ENCODE results near the gene CDK6. TPM values are rescaled to one million over a fixed set of nuclear protein-coding genes. Genes with fewer than 3 reads are reported as not detected.

The CDK6 gene
- total RNA-seq, 4 donors from 2014 or later, result 1.2 to 6.9 (median 2.6) TPM

GRCh38 chr7:92678291-92678920 lies 158.0 kb downstream of the CDK6 start:
- Histone ChIP-seq H3K4me1 (no peaks in the 10 kb centered on the region), H3K27ac (no peak overlapping the region), H3K4me3 (no peak overlapping the region), H3K27me3 (no peaks in the 10 kb centered on the region), H3K36me3 (no peaks in the 10 kb centered on the region), H3K9me3 (no peaks in the 10 kb centered on the region)
- no peak for ATAC-seq
- DNase-seq, result no peak
- no peak for TF ChIP-seq POLR2A (IDR thresholded peaks at IDR 0.05)
- TF ChIP-seq, protein P1, sequence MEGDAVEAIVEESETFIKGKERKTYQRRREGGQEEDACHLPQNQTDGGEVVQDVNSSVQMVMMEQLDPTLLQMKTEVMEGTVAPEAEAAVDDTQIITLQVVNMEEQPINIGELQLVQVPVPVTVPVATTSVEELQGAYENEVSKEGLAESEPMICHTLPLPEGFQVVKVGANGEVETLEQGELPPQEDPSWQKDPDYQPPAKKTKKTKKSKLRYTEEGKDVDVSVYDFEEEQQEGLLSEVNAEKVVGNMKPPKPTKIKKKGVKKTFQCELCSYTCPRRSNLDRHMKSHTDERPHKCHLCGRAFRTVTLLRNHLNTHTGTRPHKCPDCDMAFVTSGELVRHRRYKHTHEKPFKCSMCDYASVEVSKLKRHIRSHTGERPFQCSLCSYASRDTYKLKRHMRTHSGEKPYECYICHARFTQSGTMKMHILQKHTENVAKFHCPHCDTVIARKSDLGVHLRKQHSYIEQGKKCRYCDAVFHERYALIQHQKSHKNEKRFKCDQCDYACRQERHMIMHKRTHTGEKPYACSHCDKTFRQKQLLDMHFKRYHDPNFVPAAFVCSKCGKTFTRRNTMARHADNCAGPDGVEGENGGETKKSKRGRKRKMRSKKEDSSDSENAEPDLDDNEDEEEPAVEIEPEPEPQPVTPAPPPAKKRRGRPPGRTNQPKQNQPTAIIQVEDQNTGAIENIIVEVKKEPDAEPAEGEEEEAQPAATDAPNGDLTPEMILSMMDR (IDR thresholded peaks at IDR 0.05 in 4 of 5, conservative IDR thresholded peaks at IDR 0.05 in 1 of 5), result no peak
- intact Hi-C loops (cut with DNase I; ENCODE audit: low total_unique reads), result no loop called here
- in situ Hi-C loops (cut with MboI; ENCODE audit: low sequenced_read_pairs in 4 of 4), result no loop called here

DNA sequence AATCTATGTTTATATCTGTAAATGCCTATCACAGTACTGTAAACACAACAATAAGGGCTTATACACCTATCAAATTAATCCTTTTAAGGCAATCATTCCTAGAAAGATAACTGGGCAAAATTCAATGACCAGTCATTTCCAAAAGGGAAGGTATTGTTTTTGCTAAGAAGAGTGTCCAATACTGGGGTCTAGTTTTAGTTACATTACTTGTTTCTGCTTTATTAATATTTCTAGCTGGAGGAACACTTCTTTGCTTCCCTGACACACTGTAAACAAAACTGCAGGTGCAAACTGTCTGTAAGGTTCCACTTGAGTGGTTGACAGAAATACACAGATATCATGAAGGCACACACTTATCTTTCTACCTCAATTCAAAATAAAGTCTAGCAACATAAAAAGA lies 162.0 kb downstream of the CDK6 start:
- DNase-seq, result no peak
- Histone ChIP-seq H3K27me3 (no peaks in the 10 kb centered on the region), H3K4me1 (no peaks in the 10 kb centered on the region), H3K36me3 (no peaks in the 10 kb centered on the region), H3K27ac (no peak overlapping the region), H3K9me3 (no peaks in the 10 kb centered on the region), H3K4me3 (no peak overlapping the region)
- intact Hi-C loops (cut with DNase I; ENCODE audit: low total_unique reads) (no loop called here), in situ Hi-C loops (cut with MboI; ENCODE audit: low sequenced_read_pairs in 4 of 4) (no loop called here)
- no peak for ATAC-seq
- no peak for TF ChIP-seq POLR2A (IDR thresholded peaks at IDR 0.05)
- TF ChIP-seq, protein P1 (IDR thresholded peaks at IDR 0.05 in 4 of 5, conservative IDR thresholded peaks at IDR 0.05 in 1 of 5), result no peak

GRCh38 chr7:92671505-92672169 lies 164.7 kb downstream of the CDK6 start:
- TF ChIP-seq, protein P1 (IDR thresholded peaks at IDR 0.05 in 4 of 5, conservative IDR thresholded peaks at IDR 0.05 in 1 of 5), result no peak
- no peak for TF ChIP-seq POLR2A (IDR thresholded peaks at IDR 0.05)
- ATAC-seq (no peak), DNase-seq (no peak)
- Histone ChIP-seq H3K4me1 (no peaks in the 10 kb centered on the region), H3K9me3 (no peaks in the 10 kb centered on the region), H3K27ac (no peak overlapping the region), H3K4me3 (no peak overlapping the region), H3K36me3 (no peaks in the 10 kb centered on the region), H3K27me3 (no peaks in the 10 kb centered on the region)
- in situ Hi-C loops (cut with MboI; ENCODE audit: low sequenced_read_pairs in 4 of 4) (no loop called here), intact Hi-C loops (cut with DNase I; ENCODE audit: low total_unique reads) (no loop called here)

DNA sequence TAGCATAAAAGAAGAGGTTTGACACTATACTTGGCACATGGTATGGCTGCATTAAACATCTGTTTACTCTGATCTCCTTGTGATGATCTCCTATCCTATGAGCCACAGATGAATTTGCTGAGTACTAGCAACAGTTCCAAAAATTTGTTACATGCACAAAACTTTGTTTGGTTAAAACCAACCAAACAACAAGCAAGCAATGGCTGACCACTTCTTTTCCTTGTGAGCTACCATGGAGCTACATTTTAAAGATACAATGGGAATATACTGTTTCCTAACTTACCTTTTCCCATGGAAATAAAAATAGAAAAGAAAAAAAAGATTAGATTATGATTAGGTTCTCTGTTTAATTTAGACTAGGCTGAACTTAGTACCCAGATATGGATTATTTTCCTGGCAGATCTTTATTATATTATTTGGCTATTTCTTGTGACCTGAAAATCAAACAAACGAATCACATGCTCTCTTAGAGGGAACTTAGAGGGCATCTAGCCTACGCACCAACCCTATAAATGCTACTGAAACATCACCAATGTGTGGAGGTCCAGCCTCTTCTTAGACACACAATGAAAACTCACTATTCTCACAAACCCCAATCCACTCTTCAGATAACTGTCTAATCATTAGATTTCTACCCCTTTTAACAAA lies 166.0 kb downstream of the CDK6 start:
- DNase-seq (no peak), ATAC-seq (no peak)
- TF ChIP-seq, protein P1 (IDR thresholded peaks at IDR 0.05 in 4 of 5, conservative IDR thresholded peaks at IDR 0.05 in 1 of 5), result no peak
- TF ChIP-seq POLR2A (IDR thresholded peaks at IDR 0.05), result no peak
- Histone ChIP-seq H3K9me3 (no peaks in the 10 kb centered on the region), H3K4me1 (no peaks in the 10 kb centered on the region), H3K4me3 (no peak overlapping the region), H3K36me3 (no peaks in the 10 kb centered on the region), H3K27me3 (no peaks in the 10 kb centered on the region), H3K27ac (no peak overlapping the region)
- in situ Hi-C loops (cut with MboI; ENCODE audit: low sequenced_read_pairs in 4 of 4) (no loop called here), intact Hi-C loops (cut with DNase I; ENCODE audit: low total_unique reads) (no loop called here)
